IMR-90 (cell line): Measurements from ENCODE around the gene FAM32A. TPM values are rescaled to one million over a fixed set of nuclear protein-coding genes. Genes with fewer than 3 reads are reported as not detected.

Experiments
- ATAC-seq: fragments of 200-7000 bp; cut with Tn5 transposase; 2 replicates; pipeline ENCODE4 v1.9.1; 2020; ENCODE audit warnings: low read depth, mild to moderate bottlenecking, moderate library complexity
- BruUV-seq: library from RNA; stranded (reverse); fragments of 400-500 nt; replicated peaks from 2 replicates; lab custom pipeline; 2021; lab: Mats Ljungman, UMichigan
- CTCF ChIA-PET: fragments of 300-600 bp; formaldehyde crosslinking; extraction: SDS; loops from one replicate; lab custom pipeline; 2021; ENCODE audit warnings: antibody characterized with exemption; lab: Yijun Ruan, JAX
- POLR2A ChIA-PET: fragments of 300-600 bp; sonication (Branson Sonifier 250); formaldehyde crosslinking; loops from one replicate; lab custom pipeline; 2022; ENCODE audit warnings: antibody characterized with exemption; ENCODE audit not compliant: unreplicated experiment; lab: Charles Lee
- DNase-seq: peaks from one replicate; pipeline ENCODE4 v3.0.0; 2013
- H2AFZ ChIP-seq: replicated peaks from 2 replicates; pipeline ENCODE3; 2013; ENCODE audit warnings: low read length, mild to moderate bottlenecking; ENCODE audit not compliant: poor library complexity
- H2AK5ac ChIP-seq: 2 replicates; pipeline ENCODE4 v1.6.1; 2013; ENCODE audit warnings: low read depth, low read length, inconsistent platforms
- H2AK9ac ChIP-seq: replicated peaks from 2 replicates; pipeline ENCODE3; 2013; ENCODE audit warnings: mild to moderate bottlenecking, low read depth, low read length, moderate library complexity; ENCODE audit not compliant: poor library complexity
- H2BK120ac ChIP-seq: 2 replicates; pipeline ENCODE4 v1.6.1; 2013; ENCODE audit warnings: low read depth, low read length, inconsistent platforms
- H2BK15ac ChIP-seq: 3 replicates; pipeline ENCODE4 v1.6.1; 2013; ENCODE audit warnings: low read depth, low read length, inconsistent platforms
- H2BK20ac ChIP-seq: 2 replicates; pipeline ENCODE4 v1.6.1; 2013; ENCODE audit warnings: low read depth, mild to moderate bottlenecking, inconsistent platforms, low read length, moderate library complexity
- H2BK5ac ChIP-seq: 2 replicates; pipeline ENCODE4 v1.6.1; 2013; ENCODE audit warnings: mild to moderate bottlenecking, low read depth, low read length, inconsistent platforms; ENCODE audit not compliant: poor library complexity, severe bottlenecking
- H3K14ac ChIP-seq: replicated peaks from 2 replicates; pipeline ENCODE4 v1.6.1; 2013; ENCODE audit warnings: low read depth, low read length, inconsistent platforms
- H3K18ac ChIP-seq: 2 replicates; pipeline ENCODE4 v1.6.1; 2013; ENCODE audit warnings: low read depth, low read length, control low read depth
- H3K23ac ChIP-seq: 2 replicates; pipeline ENCODE4 v1.6.1; 2013; ENCODE audit warnings: low read depth, low read length, inconsistent platforms
- H3K27ac ChIP-seq: 2 replicates; pipeline ENCODE4 v1.5.1; 2013; ENCODE audit warnings: mild to moderate bottlenecking, control low read depth, low read length; ENCODE audit not compliant: insufficient read depth
- H3K27me3 ChIP-seq: 2 replicates; pipeline ENCODE4 v1.6.1; 2013; ENCODE audit warnings: low read length; ENCODE audit not compliant: control insufficient read depth, insufficient read depth
- H3K36me3 ChIP-seq: 2 replicates; pipeline ENCODE4 v1.6.1; 2013; ENCODE audit warnings: low read length, mixed read lengths; ENCODE audit not compliant: control insufficient read depth, insufficient read depth
- H3K4ac ChIP-seq: 2 replicates; pipeline ENCODE4 v1.6.1; 2013; ENCODE audit warnings: low read depth, low read length, inconsistent platforms
- H3K4me1 ChIP-seq: 2 replicates; pipeline ENCODE4 v1.6.1; 2013; ENCODE audit warnings: low read length, mixed read lengths; ENCODE audit not compliant: control insufficient read depth, insufficient read depth
- H3K4me2 ChIP-seq: 2 replicates; pipeline ENCODE4 v1.6.1; 2013; ENCODE audit warnings: low read depth, mild to moderate bottlenecking, control low read depth, low read length, moderate library complexity
- H3K4me3 ChIP-seq: 2 replicates; pipeline ENCODE4 v1.5.1; 2013; ENCODE audit warnings: low read depth, mild to moderate bottlenecking, control low read depth, low read length, moderate library complexity; ENCODE audit not compliant: insufficient read depth
- H3K56ac ChIP-seq: 2 replicates; pipeline ENCODE4 v1.6.1; 2013; ENCODE audit warnings: low read length, inconsistent platforms; ENCODE audit not compliant: insufficient read depth; ENCODE audit errors: extremely low read depth
- H3K79me1 ChIP-seq, 2 experiments: 2 replicates each; pipeline ENCODE4 v1.6.1; 2013; ENCODE audit warnings: low read length in 2 of 2, inconsistent platforms in 1 of 2, low read depth in 1 of 2
- H3K9ac ChIP-seq: 2 replicates; pipeline ENCODE4 v1.6.1; 2013; ENCODE audit warnings: low read depth, low read length, control low read depth
- H3K9me1 ChIP-seq: 2 replicates; pipeline ENCODE4 v1.6.1; 2013; ENCODE audit warnings: low read length, inconsistent platforms; ENCODE audit not compliant: insufficient read depth
- H3K9me3 ChIP-seq: 2 replicates; pipeline ENCODE4 v1.6.1; 2013; ENCODE audit warnings: low read length; ENCODE audit not compliant: control insufficient read depth, insufficient read depth
- H4K20me1 ChIP-seq: 2 replicates; pipeline ENCODE4 v1.6.1; 2013; ENCODE audit warnings: low read length, inconsistent platforms; ENCODE audit not compliant: insufficient read depth
- H4K5ac ChIP-seq: 2 replicates; pipeline ENCODE4 v1.6.1; 2013; ENCODE audit warnings: mild to moderate bottlenecking, low read depth, low read length, control low read depth
- H4K8ac ChIP-seq, 2 experiments: 2 replicates each; pipeline ENCODE4 v1.6.1; 2013; ENCODE audit warnings: low read depth in 2 of 2, low read length in 2 of 2, control low read depth in 1 of 2, inconsistent platforms in 1 of 2
- H4K91ac ChIP-seq: 2 replicates; pipeline ENCODE4 v1.6.1; 2013; ENCODE audit warnings: low read depth, low read length, inconsistent platforms; ENCODE audit not compliant: insufficient read depth
- BHLHE40 ChIP-seq: fragments of 150-350 bp; IDR thresholded peaks from 2 replicates; pipeline ENCODE4 v1.6.1; 2016; ENCODE audit warnings: mild to moderate bottlenecking, low read depth, low read length
- CHD1 ChIP-seq: IDR thresholded peaks from 2 replicates; pipeline ENCODE4 v1.6.1; 2012; ENCODE audit warnings: low read depth, low read length, improper control_type of control experiment
- MAZ ChIP-seq: IDR thresholded peaks from 2 replicates; pipeline ENCODE4 v1.6.1; 2012; ENCODE audit warnings: low read depth, mild to moderate bottlenecking, low read length, improper control_type of control experiment, moderate library complexity, borderline replicate concordance
- RCOR1 ChIP-seq: IDR thresholded peaks from 2 replicates; pipeline ENCODE4 v1.6.1; 2012; ENCODE audit warnings: mild to moderate bottlenecking, low read length, improper control_type of control experiment; ENCODE audit not compliant: insufficient replicate concordance
- WGBS, 2 experiments: methylation state at CpG; one replicate each; pipeline versions ENCODE4 v1.1.5 to v1.1.7; 2013; ENCODE audit warnings: missing lambda C conversion rate in 2 of 2; ENCODE audit not compliant: insufficient read length in 1 of 2; ENCODE audit errors: extremely low coverage in 2 of 2; 5-methylcytosine and 5-hydroxymethylcytosine counted together
- dilution Hi-C: fragments of 300-500 bp; cut with HindIII; formaldehyde crosslinking; loops from one replicate; pipeline ENCODE4 v1.14.3; 2018; ENCODE audit warnings: low sequenced_read_pairs; ENCODE audit not compliant: unreplicated experiment
- in situ Hi-C: fragments of 300-500 bp; cut with MboI; formaldehyde crosslinking; loops from 3 replicates; pipeline ENCODE4 v1.14.3; 2019; ENCODE audit warnings: low sequenced_read_pairs, inconsistent platforms, mixed read lengths
- intact Hi-C: fragments of 100-400 bp; cut with micrococcal nuclease; formaldehyde crosslinking; loops from 2 replicates; pipeline ENCODE4 v1.10.0; 2022
- polyA plus RNA-seq, 3 experiments: library from polyadenylated mRNA; depleted of rRNA; stranded (reverse); fragments of >200 nt; gene quantifications; 2 replicates each; pipeline ENCODE4 v1.2.3, GENCODE V29; 2012; ENCODE audit warnings: low replicate concordance in 1 of 3
- total RNA-seq: library from RNA; depleted of rRNA; stranded (reverse); fragments of >200 nt; gene quantifications from 2 replicates; pipeline ENCODE4 v1.2.3, GENCODE V29; 2012

Gene FAM32A
- total and polyA plus RNA-seq, 2 of the 4 experiments (the other 2 are of a cell fraction) = 99.5 to 130 TPM

DNA sequence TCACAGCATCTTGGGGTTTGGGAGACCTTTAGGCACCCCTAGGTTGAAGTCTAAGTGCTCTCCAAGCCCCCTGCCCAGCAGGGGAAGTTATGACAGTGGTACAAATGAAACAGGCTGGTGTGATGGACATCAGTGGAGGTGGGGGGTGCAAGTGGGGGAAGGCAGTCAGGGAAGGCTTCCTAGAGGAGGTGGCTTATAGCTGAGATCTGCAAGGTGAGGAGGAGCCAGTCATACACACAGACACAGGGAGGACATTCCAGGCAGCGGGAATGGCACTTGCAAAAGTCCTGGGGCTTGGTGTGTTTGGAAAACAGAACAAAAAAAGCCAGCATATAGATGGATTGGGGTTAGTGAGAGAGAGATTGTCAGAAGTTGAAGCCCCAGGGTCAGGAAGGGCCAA, 30.1 kb upstream of the FAM32A start:
- H3K4me2 ChIP-seq = no peak overlapping the region
- TF ChIP-seq MAZ (no peak), CHD1 (no peak), RCOR1 (no peak), BHLHE40 (no peak)
- H3K27ac ChIP-seq = no peak overlapping the region
- dilution Hi-C loops = no loop called here
- H3K14ac ChIP-seq = no peak overlapping the region
- H2AFZ ChIP-seq = no peak overlapping the region
- no TSS peak for BruUV-seq
- POLR2A ChIA-PET = no interaction called here
- H3K9ac ChIP-seq = no peak overlapping the region
- H3K18ac ChIP-seq = no peak overlapping the region
- H3K56ac ChIP-seq = no peak overlapping the region
- H2BK5ac ChIP-seq = no peak overlapping the region
- H2AK9ac ChIP-seq = no peak overlapping the region
- H2AK5ac ChIP-seq = no peak overlapping the region
- 0 out of 2 replicates have a peak, but pooled peaks cover 2% of the 10 kb centered on the region for H3K9me1 ChIP-seq
- intact Hi-C loops = no loop called here
- DNase-seq (no peak), ATAC-seq (no peak)
- no peak overlapping the region for H3K23ac ChIP-seq
- no peak overlapping the region for H4K5ac ChIP-seq
- WGBS, 2 experiments = 100% methylated on average over 1 of the region's 1 CpG; no CpG with 5 or more reads in 1 of the 2 experiments
- no peak overlapping the region for H4K91ac ChIP-seq
- no peak overlapping the region for H2BK15ac ChIP-seq
- H3K4me1 ChIP-seq = no peaks in the 10 kb centered on the region
- H3K36me3 ChIP-seq = no peaks in the 10 kb centered on the region
- no peak overlapping the region for H3K4me3 ChIP-seq
- H4K20me1 ChIP-seq = no peaks in the 10 kb centered on the region
- H3K27me3 ChIP-seq = peaks cover 4% of the 10 kb centered on the region; the same call in 1 of the 2 replicates
- H2BK20ac ChIP-seq = no peak overlapping the region
- CTCF ChIA-PET = no interaction called here
- no peak overlapping the region for H2BK120ac ChIP-seq
- no peaks in the 10 kb centered on the region for H3K79me1 ChIP-seq
- no peak overlapping the region for H4K8ac ChIP-seq
- H3K9me3 ChIP-seq = no peaks in the 10 kb centered on the region
- in situ Hi-C loops = no loop called here
- no peak overlapping the region for H3K4ac ChIP-seq
